H9 (cell line): ENCODE results near the gene GNB1L. TPM values are rescaled to one million over a fixed set of nuclear protein-coding genes. Genes with fewer than 3 reads are reported as not detected.

Experiments
- DNase-seq: peaks from one replicate; pipeline ENCODE4 v3.0.0-alpha.2; 2017
- H2AFZ ChIP-seq: one replicate; pipeline ENCODE4 v1.6.1; 2013; ENCODE audit warnings: mild to moderate bottlenecking, low read length, control low read depth, moderate library complexity
- H2AK5ac ChIP-seq: 2 replicates; pipeline ENCODE4 v1.6.1; 2013; ENCODE audit warnings: low read length, control low read depth, mixed read lengths; ENCODE audit not compliant: insufficient read length
- H2BK120ac ChIP-seq: one replicate; pipeline ENCODE4 v1.6.1; 2013; ENCODE audit warnings: low read depth, mild to moderate bottlenecking, low read length, control low read depth, inconsistent platforms; ENCODE audit not compliant: poor library complexity, severe bottlenecking
- H2BK12ac ChIP-seq: 2 replicates; pipeline ENCODE4 v1.6.1; 2013; ENCODE audit warnings: low read length, control low read depth, mixed read lengths, low read depth; ENCODE audit not compliant: insufficient read length
- H2BK15ac ChIP-seq: 2 replicates; pipeline ENCODE4 v1.6.1; 2013; ENCODE audit warnings: low read depth, low read length, control low read depth
- H2BK20ac ChIP-seq: one replicate; pipeline ENCODE4 v1.6.1; 2013; ENCODE audit warnings: low read depth, mild to moderate bottlenecking, low read length, control low read depth, inconsistent platforms; ENCODE audit not compliant: poor library complexity, severe bottlenecking
- H2BK5ac ChIP-seq: 2 replicates; pipeline ENCODE4 v1.6.1; 2013; ENCODE audit warnings: low read length, control low read depth, mixed read lengths; ENCODE audit not compliant: insufficient read length
- H3K14ac ChIP-seq: 2 replicates; pipeline ENCODE4 v1.6.1; 2013; ENCODE audit warnings: low read length, control low read depth; ENCODE audit not compliant: insufficient read depth
- H3K18ac ChIP-seq: 2 replicates; pipeline ENCODE4 v1.6.1; 2013; ENCODE audit warnings: low read depth, mild to moderate bottlenecking, mixed read lengths, low read length, control low read depth; ENCODE audit not compliant: insufficient read length
- H3K23ac ChIP-seq: 2 replicates; pipeline ENCODE4 v1.6.1; 2013; ENCODE audit warnings: low read length, control low read depth, mixed read lengths, low read depth; ENCODE audit not compliant: insufficient read length
- H3K23me2 ChIP-seq: 2 replicates; pipeline ENCODE4 v1.6.1; 2013; ENCODE audit warnings: low read depth, mild to moderate bottlenecking, mixed read lengths, low read length, control low read depth; ENCODE audit not compliant: insufficient read length, poor library complexity, severe bottlenecking
- H3K27ac ChIP-seq: 2 replicates; pipeline ENCODE4 v1.5.1; 2013; ENCODE audit warnings: low read length, control low read depth, mixed read lengths, low read depth; ENCODE audit not compliant: insufficient read length
- H3K27me3 ChIP-seq: 2 replicates; pipeline ENCODE4 v1.6.1; 2013; ENCODE audit warnings: low read length, control low read depth, inconsistent platforms; ENCODE audit not compliant: insufficient read depth
- H3K4ac ChIP-seq: 2 replicates; pipeline ENCODE4 v1.6.1; 2013; ENCODE audit warnings: low read depth, mild to moderate bottlenecking, control low read depth, inconsistent platforms, low read length, moderate library complexity
- H3K4me1 ChIP-seq: 2 replicates; pipeline ENCODE4 v1.6.1; 2013; ENCODE audit warnings: low read length, control low read depth, inconsistent platforms; ENCODE audit not compliant: insufficient read depth
- H3K4me2 ChIP-seq: 2 replicates; pipeline ENCODE4 v1.6.1; 2013; ENCODE audit warnings: low read length, control low read depth, mixed read lengths; ENCODE audit not compliant: insufficient read length, insufficient read depth
- H3K56ac ChIP-seq: 2 replicates; pipeline ENCODE4 v1.6.1; 2013; ENCODE audit warnings: low read depth, mild to moderate bottlenecking, mixed read lengths, low read length, control low read depth; ENCODE audit not compliant: insufficient read length
- H3K79me1 ChIP-seq: 2 replicates; pipeline ENCODE4 v1.6.1; 2013; ENCODE audit warnings: low read depth, mild to moderate bottlenecking, moderate library complexity, low read length, control low read depth, inconsistent platforms; ENCODE audit not compliant: insufficient read depth, poor library complexity, severe bottlenecking
- H3K79me2 ChIP-seq: 2 replicates; pipeline ENCODE4 v1.6.1; 2013; ENCODE audit warnings: low read length, control low read depth, inconsistent platforms; ENCODE audit not compliant: insufficient read depth
- H3K9ac ChIP-seq: 2 replicates; pipeline ENCODE4 v1.6.1; 2013; ENCODE audit warnings: low read length, control low read depth, mixed read lengths; ENCODE audit not compliant: insufficient read length; ENCODE audit errors: extremely low read depth
- H3K9me3 ChIP-seq: one replicate; pipeline ENCODE4 v1.6.1; 2013; ENCODE audit warnings: low read depth, low read length, inconsistent platforms; ENCODE audit not compliant: control insufficient read depth
- H3T11ph ChIP-seq: one replicate; pipeline ENCODE4 v1.6.1; 2013; ENCODE audit warnings: mild to moderate bottlenecking, low read length, control low read depth, inconsistent platforms
- H4K20me1 ChIP-seq: one replicate; pipeline ENCODE4 v1.6.1; 2013; ENCODE audit not compliant: control insufficient read depth, insufficient read length, insufficient read depth
- H4K5ac ChIP-seq: 2 replicates; pipeline ENCODE4 v1.6.1; 2013; ENCODE audit warnings: low read depth, mild to moderate bottlenecking, mixed read lengths, low read length, control low read depth; ENCODE audit not compliant: insufficient read length
- H4K8ac ChIP-seq: replicated peaks from 2 replicates; pipeline ENCODE4 v1.6.1; 2013; ENCODE audit warnings: low read length, control low read depth, mixed read lengths, low read depth; ENCODE audit not compliant: insufficient read length
- H4K91ac ChIP-seq: 2 replicates; pipeline ENCODE4 v1.6.1; 2013; ENCODE audit warnings: low read depth, mild to moderate bottlenecking, moderate library complexity, mixed read lengths, low read length, control low read depth; ENCODE audit not compliant: insufficient read length
- H3K27ac Mint-ChIP-seq, 3 experiments: 2 replicates in 2 of 3; 3 replicates in 1 of 3; pipeline ENCODE4 v1.8.0; 2020 to 2021; ENCODE audit warnings: mixed read lengths in 3 of 3, mild to moderate bottlenecking in 1 of 3, moderate library complexity in 1 of 3
- H3K27me3 Mint-ChIP-seq: 2 replicates; pipeline ENCODE4 v1.8.0; 2021; ENCODE audit warnings: low read depth, mild to moderate bottlenecking, moderate library complexity, mixed read lengths
- H3K36me3 Mint-ChIP-seq, 3 experiments: 2 replicates in 2 of 3; 3 replicates in 1 of 3; pipeline ENCODE4 v1.8.0; 2020 to 2021; ENCODE audit warnings: low read depth in 3 of 3, mixed read lengths in 3 of 3; ENCODE audit not compliant: insufficient read depth in 1 of 3
- H3K4me1 Mint-ChIP-seq, 2 experiments: 2 replicates each; pipeline ENCODE4 v1.8.0; 2020; ENCODE audit warnings: mixed read lengths in 2 of 2
- H3K4me3 Mint-ChIP-seq, 2 experiments: 2 replicates in 1 of 2; 3 replicates in 1 of 2; pipeline ENCODE4 v1.8.0; 2020 to 2021; ENCODE audit warnings: mild to moderate bottlenecking in 2 of 2, mixed read lengths in 2 of 2, moderate library complexity in 1 of 2
- H3K9me3 Mint-ChIP-seq, 2 experiments: 2 replicates in 1 of 2; 3 replicates in 1 of 2; pipeline ENCODE4 v1.8.0; 2020; ENCODE audit warnings: mild to moderate bottlenecking in 2 of 2, mixed read lengths in 2 of 2, moderate library complexity in 1 of 2
- CTCF ChIP-seq: fragments of 200-600 bp; sonication (generic); conservative IDR thresholded peaks from 3 replicates; pipeline ENCODE4 v1.8.0; 2021; ENCODE audit warnings: antibody characterized with exemption, mild to moderate bottlenecking
- WGBS: extraction: QIAGEN DNeasy Blood & Tissue Kit; methylation state at CpG from one replicate; pipeline ENCODE4 v1.1.7; 2013; ENCODE audit warnings: missing lambda C conversion rate, low lambda C conversion rate, mixed read lengths; ENCODE audit not compliant: insufficient read length; ENCODE audit errors: extremely low coverage; 5-methylcytosine and 5-hydroxymethylcytosine counted together
- total RNA-seq: library from RNA; stranded (reverse); gene quantifications from 2 replicates; pipeline ENCODE4 v1.2.1, GENCODE V29; 2021

The GNB1L gene
- total RNA-seq, 1 experiment from 2014 or later, result 22.4 TPM

- TF ChIP-seq CTCF, result no peak
- Histone ChIP-seq H3K9me3 (no peaks in the 10 kb centered on the region), H2BK20ac (no peak overlapping the region), H2BK15ac (no peak overlapping the region), H3K23me2 (no peaks in the 10 kb centered on the region), H3K4me1 (no peaks in the 10 kb centered on the region; the same call in 1 of the 2 replicates), H2AFZ (no peak overlapping the region), H3K9ac (no peak overlapping the region), H3K4ac (no peak overlapping the region), H3K79me2 (no peaks in the 10 kb centered on the region), H3K4me2 (no peak overlapping the region), H3K23ac (no peak overlapping the region), H2BK5ac (no peak overlapping the region), H3K18ac (no peak overlapping the region), H2BK120ac (no peak overlapping the region), H4K20me1 (no peaks in the 10 kb centered on the region), H3K27me3 (no peaks in the 10 kb centered on the region), H3T11ph (no peak overlapping the region), H4K8ac (no peak overlapping the region), H3K14ac (no peak overlapping the region; the same call in 1 of the 2 replicates), H3K27ac (no peak overlapping the region), H2BK12ac (no peak overlapping the region), H3K56ac (no peak overlapping the region), H3K79me1 (no peaks in the 10 kb centered on the region), H2AK5ac (no peak overlapping the region), H4K91ac (no peak overlapping the region), H4K5ac (no peak overlapping the region)
- Mint-ChIP-seq H3K36me3 (peaks cover 0 to 2% (median 0%) of the 10 kb centered on the region in 3 experiments; a peak in 1 of 7 replicates), H3K4me1 (peaks cover 10 to 18% of the 10 kb centered on the region in 2 experiments), H3K4me3 (no peak overlapping the region), H3K9me3 (no peaks in the 10 kb centered on the region), H3K27ac (no peak overlapping the region), H3K27me3 (no peaks in the 10 kb centered on the region; the same call in 1 of the 2 replicates)
- DNase-seq, result no peak
- WGBS, result no CpG with 5 or more reads among the region's 13 CpGs
Observed at GRCh38 chr22:19900707-19901436, 46.2 kb upstream of the GNB1L start.
